Muscle of arm (tissue), 12 donors: ENCODE measurements around the gene NUAK1. TPM values are rescaled to one million over a fixed set of nuclear protein-coding genes. Genes with fewer than 3 reads are reported as not detected.
A peak's percentile ranks its signal among the peaks of the same experiment; 100 is the strongest.
"Not testable (repeated sequence)": the region's sequence is repeated elsewhere in the genome, so short reads cannot be mapped to it uniquely, and the experiment has no call there.

Experiments
- DNase-seq: peaks from one replicate; pipeline ENCODE4 v3.0.0-alpha.2; 2013
- polyA plus RNA-seq, 12 donors: library from polyadenylated mRNA; unstranded; fragments of 120-200 nt; gene quantifications; one replicate each; pipeline ENCODE4 v1.2.1, GENCODE V29; 2013; ENCODE audit not compliant: insufficient read length in 12 of 12

Gene NUAK1
- polyA plus RNA-seq, 12 donors: 8.7 to 24.4 (median 11.9) TPM; not detected in 1

DNA sequence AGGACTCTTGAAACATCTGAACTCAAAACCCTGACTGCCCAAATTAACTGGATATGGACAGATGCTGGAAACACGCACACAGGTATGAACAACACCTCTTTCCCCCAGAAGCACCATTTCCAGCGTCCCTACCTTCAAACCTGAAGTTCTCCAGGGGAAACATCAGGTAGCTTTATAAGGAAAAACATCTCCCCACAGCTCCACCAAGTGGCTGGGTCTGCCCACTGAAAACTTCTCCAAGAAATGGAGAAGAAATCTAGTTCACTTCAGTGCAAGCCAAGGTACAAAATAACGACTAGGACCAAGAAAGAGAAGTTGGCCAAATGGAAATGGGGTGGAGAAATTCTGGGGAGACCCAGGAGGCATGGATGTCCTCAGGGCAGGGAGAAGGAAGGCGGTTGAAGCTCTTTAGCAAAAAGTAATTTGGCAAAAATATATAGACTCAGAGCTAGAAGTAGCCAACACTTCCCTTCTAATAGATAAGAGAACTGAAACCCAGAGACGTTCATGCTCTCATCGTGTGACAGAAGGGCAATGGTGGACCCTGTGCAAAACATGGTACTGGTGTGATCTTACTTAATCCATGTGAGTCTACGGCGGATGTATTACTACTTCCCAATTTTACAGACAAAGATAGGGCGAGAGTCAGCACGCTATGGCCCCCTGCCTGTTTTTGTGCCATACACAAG, 10.5 kb upstream of the NUAK1 start:
- DNase-seq: no peak

DNA sequence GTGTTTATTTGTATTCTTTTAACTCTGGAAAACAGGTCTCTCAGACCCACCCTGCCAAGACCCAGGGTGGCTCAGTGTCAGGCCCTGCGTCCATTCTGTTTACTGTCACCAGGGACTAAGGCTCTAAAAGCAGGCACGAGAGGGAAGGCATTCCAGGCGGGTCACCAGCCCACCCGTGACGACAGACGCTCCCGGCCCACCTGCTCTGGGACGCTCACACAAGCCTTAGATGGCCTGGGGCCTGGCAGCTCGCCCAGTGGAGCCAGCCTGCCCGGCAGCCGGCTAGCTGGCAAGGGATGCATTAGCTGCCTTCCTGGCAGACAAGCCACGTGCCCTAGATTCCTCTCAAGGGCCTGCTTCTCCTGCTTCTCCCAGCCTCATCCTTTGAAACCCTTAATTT, 9.2 kb upstream of the NUAK1 start:
- no peak for DNase-seq

DNA sequence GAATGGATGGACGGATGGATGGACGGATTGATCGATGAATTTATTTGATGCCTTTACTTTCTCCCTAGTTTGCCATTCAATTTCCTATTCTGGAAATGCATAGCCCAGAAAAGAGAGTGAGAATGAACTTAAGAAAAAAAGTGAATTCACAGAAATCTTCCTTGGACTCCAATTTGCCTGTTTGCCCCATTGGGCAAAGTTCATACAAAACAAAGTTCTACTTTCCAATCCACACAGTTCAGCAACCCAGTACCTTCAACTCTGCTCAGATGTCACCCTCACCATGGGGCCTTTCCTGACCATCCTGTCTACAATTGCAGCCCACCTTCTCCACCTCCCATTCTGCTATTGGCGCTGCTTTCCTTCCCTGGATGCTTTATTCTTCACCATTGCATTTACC, 8.2 kb upstream of the NUAK1 start:
- no peak for DNase-seq

DNA sequence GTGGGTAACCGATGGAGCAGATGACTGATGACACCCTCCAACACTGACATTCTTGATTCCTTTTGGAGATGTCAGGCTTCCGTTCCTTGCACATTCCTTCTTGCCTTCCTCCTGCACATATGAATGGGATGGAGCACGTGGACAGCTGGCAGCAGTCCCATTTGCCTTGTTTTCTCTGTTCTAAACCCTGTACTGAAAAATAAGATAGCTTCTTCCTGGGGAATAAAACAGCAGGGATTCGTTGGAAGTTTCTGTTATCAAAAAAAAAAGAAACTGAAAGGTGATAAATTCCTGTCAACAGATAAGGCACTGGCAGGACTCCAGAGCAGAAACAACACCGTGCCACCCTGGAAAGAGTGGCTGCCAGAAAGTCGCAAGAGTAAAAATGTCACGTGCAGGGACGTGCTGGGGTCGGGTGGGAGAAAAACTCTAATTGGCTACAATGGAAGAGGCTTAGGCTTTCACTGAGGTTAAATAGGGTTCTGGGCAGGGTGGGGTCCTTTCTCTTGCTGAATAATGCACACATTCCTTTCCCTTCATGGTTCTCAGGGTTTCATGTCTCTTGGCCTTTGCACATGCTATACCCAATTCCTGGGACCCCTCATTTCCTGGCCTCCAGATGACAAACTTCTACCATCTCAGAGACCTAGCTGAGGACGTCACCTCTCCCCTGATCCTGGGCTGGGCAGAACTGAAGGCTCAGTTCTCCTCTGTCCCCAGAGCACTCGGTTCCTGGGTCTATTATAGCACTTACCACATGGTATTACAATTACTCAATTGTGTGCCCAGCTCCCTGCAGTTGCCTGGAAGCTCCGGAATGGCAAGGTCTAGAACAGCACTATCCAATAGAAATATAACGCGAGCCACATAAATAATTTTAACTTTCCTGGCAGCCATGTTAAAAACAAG, 7.0 kb upstream of the NUAK1 start:
- DNase-seq: no peak

DNA sequence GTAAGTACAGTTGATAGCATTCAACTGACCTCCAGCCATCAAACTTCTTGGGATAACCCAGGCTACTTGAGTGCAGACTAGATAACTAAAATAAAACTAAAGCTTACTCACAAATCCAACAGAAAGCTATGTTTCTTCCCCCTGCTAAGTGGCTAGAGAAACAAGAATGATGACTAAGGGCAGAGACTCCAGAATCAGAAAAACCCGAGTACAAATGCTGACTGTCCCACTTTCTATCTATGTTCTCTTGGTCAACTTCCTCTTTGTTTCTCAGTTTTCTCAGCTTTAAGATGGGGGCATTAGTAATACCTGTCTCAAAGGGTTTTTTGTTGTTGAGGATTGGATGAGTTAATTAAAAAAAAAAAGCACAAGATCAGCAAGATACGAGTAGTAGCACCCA, 6.1 kb upstream of the NUAK1 start:
- no peak for DNase-seq

DNA sequence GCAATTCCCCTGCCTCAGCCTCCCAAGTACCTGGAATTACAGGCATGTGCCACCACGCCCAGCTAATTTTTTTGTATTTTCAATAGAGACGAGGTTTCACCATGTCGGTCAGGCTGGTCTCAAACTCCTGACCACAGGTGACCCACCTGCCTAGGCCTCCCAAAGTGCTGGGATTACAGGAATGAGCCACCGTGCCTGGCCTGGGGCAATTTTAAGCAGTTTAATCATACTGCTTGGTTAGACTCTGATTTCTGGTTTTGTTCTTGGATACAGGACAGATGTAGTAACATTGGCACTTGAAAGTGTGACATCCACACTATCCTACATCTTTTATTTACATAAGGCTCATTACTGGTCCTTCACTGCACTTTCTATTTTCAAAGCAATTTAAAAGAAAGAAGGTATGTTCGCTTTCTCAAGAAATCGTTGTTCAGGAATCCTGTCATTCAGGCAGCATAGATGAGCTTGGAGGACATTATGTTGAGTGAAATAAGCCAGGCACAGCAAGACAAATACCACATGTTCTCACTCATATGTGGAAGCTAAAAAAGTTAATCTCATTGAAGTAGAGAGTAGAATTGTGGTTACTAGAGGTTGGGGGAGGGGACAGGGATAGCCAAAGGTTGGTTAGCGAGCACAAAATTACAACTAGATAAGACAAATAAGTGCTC, 4.0 kb upstream of the NUAK1 start:
- DNase-seq: no peak

DNA sequence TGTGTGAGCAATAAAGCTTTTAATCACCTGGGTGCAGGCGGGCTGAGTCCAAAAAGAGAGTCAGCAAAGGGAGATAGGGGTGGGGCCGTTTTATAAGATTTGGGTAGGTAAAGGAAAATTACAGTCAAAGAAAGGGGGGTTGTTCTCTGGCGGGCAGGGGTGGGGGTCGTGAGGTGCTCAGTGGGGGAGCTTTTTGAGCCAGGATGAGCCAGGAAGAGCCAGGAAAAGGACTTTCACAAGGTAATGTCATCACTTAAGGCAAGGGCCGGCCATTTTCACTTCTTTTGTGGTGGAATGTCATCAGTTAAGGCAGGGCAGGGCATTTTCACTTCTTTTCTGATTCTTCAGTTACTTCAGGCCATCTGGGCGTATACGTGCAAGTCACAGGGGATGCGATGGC, 3.2 kb upstream of the NUAK1 start:
- DNase-seq: not testable (repeated sequence)

DNA sequence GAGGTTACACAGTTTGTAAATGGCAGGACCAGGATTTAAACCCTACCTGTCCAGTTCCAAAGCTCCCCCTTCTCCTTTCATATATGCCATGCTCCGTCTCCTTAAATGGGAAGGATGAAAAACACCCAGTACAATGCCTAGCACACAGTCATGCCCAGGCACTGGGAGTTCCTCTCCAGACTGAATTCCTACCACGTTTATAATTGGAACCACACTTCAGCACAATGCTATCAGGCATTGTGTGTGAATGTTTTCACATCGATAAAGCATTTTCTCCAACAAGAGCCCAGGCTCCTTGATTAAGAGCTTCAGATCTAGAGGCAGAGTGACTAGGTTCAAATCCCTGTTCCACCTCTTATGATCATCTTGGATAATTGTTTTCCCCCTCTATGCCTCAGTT, 2.7 kb upstream of the NUAK1 start:
- no peak for DNase-seq

DNA sequence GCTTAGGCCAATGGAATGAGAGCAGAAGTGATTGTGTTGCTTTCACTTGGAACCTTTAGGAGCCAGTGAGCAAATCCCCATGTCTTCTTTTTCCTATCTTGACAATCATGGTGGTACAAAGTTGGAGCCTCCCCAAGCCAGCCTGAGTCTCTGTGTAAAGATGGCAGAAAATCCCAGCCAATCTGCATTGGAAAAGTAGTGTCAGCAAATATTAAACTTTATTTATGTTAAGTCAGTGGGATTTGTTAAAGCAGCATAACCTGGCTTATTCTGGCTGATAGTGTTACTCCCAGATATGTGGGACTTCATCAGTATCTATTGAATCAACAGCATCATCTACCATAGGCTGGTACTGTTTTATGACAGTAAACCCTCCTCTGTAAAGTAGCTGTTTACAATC, 2.2 kb upstream of the NUAK1 start:
- DNase-seq: no peak

DNA sequence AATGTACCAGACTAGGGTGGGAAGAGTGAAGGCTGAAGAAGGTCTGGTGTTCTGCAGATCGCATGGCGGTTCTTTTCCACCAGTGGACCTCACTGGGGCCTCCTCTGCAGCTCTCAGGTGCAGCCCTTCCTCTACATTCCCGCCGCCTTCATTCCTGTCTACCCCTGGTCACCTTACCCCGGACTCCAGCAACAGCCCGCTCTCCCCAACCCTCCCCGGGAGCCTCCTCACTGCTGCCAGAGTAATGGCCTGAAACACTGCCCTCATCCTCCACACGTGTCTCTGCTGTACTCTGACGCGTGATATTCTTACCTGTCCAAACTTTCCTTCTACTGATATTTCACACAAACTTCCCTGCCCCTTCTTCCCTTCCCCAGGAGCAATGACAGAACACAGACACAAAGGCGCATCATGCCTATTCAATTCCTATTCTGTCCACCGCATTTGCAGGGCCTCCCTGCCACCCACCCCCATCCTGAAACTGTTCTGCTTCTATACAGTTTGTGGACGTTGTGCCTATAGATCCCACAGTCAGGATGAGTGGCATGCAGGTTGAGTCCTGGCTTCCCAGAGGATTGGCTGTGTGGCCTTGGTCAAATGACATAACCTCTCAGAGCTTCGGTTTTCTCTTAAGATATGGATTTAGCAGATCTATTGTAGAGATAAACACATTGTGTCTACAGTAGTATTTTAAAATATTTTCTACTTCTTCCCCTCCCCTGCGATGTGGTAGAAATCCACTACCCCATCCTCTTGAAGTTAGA, 1.7 kb upstream of the NUAK1 start:
- DNase-seq: no peak

DNA sequence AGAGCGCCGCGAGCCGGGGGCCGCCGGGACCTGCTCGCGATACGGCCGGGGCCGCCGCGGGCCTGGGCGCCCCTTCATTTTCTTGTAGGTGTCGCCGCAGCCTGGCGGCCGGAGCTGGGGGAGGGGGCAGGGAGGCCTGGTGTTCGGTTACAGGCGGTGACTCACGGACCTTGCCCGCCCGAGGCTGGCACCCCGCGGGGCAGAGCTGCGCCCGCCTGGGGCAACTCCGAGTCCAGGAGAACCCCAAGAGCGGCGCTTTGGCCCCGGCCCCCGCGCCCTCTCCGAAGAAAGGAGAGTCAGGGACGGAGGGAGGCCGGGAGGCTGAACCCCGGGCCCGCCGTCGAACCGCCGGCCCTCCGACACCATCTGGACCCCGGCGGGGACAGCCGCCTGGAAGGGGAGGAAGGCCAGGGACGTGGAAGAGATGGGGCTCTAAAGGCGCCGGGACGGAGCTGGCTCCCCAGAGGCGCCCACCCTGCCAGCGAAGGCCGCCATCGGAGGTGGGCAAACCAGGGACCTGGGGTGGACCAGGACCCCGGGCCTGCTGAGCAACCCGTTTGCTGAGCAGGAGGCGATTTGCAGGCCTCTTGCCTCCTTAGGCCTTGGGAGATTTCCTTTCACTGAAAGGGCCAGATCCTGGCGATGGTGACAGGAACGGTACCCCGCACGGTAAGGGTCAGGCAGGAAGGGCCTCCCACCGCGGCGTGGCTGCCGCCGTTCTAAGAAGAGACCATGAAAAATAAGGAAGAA, 843 bp upstream of the NUAK1 start:
- DNase-seq: no peak

DNA sequence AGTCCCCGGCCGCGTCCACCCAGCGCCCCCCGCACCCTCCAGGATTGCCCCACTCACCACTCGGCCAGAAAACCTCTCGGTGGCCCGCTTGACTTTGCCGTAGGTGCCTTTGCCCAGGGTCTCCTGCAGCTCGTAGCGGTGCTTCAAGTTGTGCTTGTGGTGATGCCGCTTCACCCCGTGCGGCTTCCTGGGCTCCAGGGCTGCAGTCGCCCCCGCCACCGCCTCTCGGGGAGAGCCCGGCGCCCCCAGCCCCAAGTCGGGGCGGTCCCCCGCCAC, 459 bp downstream of the NUAK1 start:
- DNase-seq: no peak

DNA sequence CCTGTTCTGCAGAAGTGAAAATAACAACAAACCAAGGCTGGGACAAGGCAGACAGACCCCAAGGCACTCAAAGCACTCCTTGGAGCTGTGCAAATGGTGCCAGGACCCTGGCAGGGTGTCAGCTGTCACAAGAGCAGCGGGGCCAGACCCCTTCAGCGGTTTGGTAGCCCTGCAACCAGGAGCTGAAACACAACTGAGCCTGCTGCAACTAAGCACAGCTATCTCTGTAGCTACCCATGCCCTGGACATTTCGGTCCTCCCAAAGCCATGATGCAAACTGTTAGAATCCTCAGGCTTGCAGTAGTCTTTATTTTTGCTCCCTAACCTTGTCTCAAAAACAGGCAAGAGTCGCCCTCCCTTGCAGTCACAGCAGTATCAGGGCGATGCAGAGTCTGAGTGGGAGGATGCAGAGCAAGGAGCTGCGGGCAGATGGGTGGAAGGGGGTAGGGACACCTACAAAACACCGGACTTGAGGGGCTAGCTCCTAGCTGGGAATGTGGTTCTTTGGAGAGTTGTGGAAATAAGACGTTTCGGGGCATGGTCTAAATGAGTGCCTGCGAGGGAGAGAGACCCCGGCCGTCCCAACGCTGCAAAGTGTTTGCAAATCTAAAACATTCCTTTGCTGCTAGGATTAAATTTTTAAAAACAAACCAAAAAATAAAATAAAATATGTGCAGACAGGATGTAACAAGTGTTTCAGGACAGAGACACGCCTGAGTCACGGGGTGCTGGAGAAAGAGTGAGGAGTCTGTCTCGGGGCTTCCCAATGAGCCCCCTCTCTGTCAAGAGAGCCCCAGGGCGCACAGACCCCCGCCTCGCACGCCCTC, 1.0 kb downstream of the NUAK1 start:
- no peak for DNase-seq

DNA sequence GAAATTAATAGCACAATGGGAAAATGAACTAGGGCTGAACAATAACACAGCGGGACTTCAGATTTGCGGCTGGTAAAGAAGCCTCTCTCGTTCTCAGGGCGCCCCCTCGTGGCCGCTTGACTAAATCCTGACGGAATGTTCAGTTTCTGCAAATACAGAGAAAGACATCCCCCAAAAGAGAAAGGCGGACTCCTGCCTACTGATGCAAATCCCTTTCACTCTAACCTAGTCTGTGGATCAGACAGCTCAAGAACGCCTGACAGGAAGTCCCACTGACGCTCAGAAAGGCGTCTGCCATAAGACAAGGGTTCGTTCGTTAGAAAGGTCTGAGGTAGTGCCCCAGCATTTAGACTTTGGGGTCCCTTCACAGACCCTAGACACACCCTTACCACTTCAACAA, 2.5 kb downstream of the NUAK1 start:
- peak; percentile 90 for DNase-seq

DNA sequence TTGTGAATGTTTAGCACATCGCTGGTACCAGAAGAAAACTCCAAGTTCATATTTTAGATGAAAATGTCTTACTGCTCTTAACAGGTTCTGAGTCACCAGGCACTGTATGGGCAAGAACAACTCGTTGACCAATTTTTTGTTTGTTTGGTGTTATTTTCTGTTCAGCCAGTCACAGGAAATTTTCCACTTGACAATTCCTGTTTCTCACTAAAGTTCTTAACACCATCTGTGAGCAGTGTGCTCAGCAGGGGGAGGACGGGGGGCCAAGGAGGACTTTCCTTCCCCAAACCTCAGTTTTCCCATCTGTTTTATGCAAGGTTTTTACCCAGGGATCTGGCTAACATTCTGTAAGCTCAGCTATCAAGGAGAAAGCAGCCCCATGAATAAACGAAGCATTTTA, 3.0 kb downstream of the NUAK1 start:
- no peak for DNase-seq

DNA sequence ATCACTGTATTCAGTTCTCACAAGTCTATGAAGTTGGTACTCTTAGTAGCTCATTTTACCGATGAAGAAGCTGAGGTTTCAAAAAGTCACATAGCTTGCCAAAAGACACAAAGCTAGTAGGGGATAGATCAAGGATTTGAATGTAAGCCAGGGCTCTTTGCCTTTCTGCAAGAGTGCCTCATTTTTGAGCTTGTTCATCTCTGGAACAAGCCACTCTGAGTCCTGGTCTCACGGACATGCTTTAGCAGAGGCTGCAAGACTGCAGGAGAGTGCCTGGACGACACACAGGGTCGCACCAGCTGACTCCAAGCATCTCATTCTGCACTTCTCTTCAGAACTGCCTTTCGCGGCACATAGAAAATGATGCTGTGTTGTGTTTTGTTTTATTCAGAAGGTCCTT, 3.7 kb downstream of the NUAK1 start:
- DNase-seq: no peak

DNA sequence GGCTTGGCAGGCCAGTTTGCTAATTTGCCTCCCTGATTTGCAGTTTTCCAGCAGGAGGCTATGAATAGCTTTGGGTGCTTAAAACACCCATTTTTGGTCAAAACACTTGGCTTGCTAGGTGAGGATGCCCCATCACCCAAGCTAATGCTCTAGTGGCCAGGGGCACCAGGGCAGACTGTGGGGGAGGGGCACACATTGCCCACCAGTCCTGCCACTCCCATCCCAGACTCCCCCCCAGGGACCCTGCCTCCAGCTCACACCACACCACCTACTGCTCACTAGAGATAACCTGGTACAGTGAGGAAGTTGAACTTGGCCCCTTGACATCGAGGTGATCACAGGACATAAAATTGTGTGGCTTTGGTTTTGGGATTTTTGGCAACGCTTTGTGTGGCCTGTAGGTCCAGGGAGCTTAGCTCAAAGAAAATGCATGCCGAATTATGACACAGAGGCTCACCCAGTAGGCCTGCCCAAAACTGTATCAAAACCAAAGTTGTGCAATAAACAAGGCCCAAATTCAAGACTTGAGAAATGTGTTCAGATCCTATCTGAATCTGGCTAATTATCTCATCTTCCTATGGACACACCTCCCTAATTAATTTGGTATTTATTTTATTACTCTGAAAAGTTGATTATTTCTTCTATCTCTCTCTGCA, 4.3 kb downstream of the NUAK1 start:
- no peak for DNase-seq

DNA sequence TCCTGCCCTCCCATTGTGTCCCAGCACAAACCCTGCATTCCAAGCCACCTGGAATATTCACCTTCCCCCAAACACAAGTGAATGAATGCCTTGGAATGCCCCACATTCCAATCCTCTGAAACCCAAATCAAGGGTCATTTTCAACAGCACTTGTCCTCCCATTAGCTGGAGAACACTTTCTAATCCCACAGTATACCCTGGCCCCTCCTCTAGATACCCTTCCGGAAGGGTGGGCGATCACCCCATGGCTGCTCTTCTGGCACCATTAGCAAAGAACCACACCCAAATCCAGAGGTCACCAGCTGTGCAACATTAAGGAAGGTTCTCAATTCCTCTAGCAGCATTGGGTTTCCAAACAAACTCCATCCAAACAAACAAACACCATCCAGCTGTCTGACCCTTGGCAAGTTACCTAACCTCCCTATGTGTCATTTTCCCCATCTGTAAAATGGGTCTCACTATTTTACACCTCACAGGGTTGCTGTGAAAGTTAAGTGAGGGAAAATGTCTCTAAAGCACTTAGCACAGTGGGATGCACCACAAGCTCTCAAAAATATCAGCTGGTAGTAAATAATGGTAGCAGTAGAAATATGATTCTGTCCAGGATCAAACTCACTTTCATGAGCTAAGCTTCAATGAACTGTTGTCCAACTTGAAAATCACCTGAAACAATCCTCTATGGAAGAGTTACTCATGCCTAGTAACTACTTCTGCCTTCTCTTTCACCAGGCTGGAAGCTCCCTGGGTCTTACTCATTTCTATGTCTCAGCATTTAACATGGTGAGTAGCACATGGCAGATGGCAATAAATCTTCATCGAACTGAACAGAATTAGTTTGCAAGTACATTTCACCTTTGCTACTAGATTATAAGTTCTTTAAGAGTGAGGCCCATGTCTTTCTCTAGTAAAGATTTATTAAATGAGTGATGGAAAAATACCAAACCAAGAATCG, 5.3 kb downstream of the NUAK1 start:
- DNase-seq: no peak
